HG03159 (cell line): ENCODE measurements around the gene DNER.

Experiments used
- ATAC-seq: cut with Tn5 transposase; IDR thresholded peaks from one replicate; pipeline ENCODE4 v1.9.1; 2021; ENCODE audit warnings: mild to moderate bottlenecking, moderate library complexity; ENCODE audit not compliant: unreplicated experiment

The DNER gene

GRCh38 chr2:229572507-229573271 lies 141.7 kb downstream of the DNER start:
- no peak for ATAC-seq

GRCh38 chr2:229571243-229571642 lies 143.1 kb downstream of the DNER start:
- ATAC-seq = no peak

DNA sequence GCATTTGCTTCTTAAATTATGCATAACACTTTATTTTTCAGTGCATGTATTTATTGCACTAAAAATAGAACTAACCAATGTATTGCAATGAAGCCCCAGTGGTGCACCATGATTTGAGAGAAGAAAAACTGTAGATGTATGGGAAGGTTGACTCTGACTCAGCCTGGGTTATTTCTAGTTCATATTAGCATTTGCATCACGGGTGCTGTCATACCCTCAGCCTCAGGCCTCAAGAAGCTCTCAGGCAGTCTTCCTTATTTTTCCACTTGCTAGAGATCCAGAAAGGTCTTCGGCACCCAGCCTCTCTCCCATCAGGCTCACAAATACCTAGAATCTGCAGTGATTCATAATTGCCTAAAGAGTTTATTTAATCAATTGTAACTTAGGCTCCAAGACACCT lies 148.0 kb downstream of the DNER start:
- no peak for ATAC-seq

GRCh38 chr2:229564300-229564907 lies 150.0 kb downstream of the DNER start:
- ATAC-seq = no peak

- ATAC-seq = no peak
Observed at GRCh38 chr2:229563388-229563787, 151.0 kb downstream of the DNER start.

DNA sequence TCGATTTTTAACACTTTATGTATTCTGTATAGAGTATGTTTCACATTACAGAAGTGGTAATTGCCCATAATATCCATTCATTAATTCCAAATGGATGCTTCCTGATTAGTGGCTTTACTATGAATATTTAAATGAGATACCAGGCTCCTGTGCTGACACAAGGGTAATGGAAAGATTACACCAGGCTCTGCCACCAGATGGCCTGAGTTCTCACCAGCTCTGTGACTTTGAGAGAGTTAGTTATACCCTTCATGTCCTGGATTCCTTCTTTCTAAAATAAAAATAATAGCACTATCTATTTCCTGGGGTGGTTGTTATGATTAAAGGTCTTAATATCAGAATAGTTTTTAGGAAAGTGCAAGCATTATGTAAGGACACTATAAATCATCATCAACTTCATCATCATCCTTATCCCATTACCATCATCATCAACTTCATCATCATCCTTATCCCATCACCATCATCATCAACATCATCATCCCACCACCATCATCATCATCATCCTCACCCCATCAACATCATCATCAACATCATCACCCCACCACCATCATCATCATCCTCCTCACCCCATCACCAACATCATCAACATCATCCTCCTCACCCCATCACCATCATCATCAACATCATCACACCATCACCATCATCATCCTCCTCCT lies 151.8 kb downstream of the DNER start:
- no peak for ATAC-seq

DNA sequence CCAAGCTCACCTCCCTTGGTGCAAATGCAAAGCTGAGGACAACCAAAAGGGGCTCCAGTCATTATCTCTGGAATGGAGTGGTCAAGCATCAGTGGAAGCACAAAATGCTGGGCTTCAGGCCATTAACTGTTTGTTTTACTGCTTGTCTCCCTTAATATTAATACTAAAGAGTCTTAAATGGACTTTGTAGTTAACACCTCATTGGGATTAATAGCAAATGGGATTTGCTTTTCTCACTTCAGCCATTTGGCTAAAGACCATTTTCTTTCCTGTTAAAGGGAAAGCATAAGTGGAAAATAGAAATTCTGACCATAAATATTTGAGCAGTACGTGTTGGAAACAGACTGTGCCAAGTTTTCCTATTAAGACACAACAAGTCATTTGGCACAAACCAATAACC lies 154.4 kb downstream of the DNER start:
- ATAC-seq = no peak

DNA sequence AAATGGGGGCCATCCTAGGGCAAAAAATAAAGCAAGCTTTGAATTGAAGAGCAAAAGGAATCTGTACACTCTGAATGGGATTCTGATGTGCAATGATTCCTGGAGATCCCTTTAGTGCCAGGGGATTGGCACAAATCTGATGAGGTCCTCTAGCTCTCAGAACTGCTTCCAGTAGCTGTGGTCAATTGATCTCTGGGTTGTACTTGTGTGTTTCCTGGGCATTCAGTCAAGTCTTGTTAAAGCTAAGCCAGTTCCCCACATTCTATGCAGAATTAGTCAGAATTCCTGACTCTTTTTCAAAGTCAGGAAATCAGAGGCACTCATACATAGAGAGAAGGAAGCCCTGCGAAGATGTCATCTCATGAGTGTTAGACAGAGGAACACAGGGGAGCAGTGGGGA lies 161.3 kb downstream of the DNER start:
- ATAC-seq = no peak

DNA sequence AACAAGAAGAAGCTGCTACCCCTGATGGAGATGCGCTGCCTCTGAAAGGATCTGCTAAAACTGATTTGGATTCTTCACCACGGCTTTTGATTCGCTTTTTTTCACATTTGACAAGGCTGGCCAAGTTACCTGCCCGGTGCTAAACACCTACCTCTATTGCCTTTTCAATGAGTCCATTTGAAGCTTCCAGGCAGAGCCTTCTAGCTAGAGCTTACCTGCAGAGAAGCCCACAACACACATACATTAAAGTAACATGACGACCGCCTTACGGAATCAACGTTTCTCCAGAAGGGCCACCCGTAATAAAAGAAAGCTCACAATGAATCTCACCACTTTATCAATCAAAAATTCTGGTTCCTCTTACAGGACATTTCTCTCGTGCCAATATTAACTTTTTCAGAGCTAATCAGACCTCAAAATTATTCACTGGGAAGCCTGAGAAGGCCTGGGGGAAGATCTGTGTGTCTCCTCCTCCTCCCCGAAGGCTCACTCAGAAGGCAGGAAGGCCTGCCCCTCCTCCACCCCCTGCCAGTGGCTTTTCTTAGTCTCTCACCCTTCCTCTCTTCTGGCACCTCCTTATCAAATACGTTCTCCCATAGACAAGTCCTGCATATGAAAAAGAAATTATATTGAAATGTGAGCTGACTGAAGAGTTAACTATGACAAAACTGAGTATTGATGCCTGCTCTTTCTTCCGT lies 171.0 kb downstream of the DNER start:
- no peak for ATAC-seq

GRCh38 chr2:229539628-229540027 lies 174.7 kb downstream of the DNER start:
- no peak for ATAC-seq

- no peak for ATAC-seq
Observed at GRCh38 chr2:229531594-229531993, 182.8 kb downstream of the DNER start.

DNA sequence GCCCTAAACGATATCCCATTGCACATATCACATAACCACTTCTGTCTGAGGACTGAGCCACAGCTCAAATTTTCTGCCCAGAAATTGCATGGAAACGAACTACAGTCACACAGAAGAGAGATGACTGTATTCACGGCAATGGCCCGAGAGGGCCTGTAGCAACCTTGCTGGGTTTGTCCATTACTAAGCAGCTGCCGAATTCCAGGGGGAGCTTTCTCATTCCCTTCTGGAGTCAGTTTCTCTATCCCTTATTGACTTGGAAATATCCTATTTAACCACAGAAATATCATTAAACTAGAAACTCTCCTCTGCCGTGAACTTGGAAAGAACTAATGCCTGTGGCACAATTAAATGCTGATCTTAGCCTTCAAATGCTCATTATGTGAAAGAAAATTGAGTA lies 183.9 kb downstream of the DNER start:
- ATAC-seq = no peak

GRCh38 chr2:229528846-229529245 lies 185.5 kb downstream of the DNER start:
- ATAC-seq = no peak

DNA sequence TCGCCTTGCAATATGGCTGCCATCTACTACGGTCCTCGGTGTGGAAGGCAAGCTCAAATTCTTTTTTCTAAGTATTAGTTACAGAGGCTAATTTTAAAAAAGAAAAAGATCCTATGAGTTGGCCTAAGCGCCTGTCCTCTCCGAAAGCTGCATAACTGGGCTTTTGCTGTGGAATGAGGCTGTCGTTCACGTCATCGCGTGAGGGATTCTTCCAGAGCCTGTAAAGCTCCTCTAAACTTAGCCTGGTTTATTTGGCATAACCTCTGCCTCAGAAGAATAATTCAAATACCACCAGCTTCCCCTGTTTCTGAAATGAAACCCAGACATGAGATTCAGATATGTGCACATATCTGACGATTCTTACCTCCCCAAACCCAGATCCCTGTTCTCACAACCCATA lies 187.4 kb downstream of the DNER start:
- ATAC-seq = no peak

DNA sequence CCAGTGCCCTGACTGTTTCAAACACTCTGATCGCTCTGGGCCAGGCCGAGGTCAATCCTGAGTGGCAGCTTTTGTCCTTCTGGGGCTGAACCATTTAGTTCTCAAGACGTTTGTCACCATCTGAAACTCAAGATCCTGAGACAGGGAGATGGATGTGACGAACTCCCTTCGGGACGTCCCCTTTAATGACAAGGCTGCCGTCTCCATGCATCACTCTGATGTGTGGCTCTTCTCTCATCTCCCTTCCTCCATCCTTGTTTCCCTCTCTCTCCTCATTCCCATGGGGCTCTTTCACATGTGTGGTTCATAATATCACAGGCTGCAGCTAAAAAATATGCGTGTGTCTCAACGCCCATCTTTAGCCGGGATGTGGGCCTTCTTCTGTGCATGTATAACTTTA lies 189.6 kb downstream of the DNER start:
- ATAC-seq = no peak

DNA sequence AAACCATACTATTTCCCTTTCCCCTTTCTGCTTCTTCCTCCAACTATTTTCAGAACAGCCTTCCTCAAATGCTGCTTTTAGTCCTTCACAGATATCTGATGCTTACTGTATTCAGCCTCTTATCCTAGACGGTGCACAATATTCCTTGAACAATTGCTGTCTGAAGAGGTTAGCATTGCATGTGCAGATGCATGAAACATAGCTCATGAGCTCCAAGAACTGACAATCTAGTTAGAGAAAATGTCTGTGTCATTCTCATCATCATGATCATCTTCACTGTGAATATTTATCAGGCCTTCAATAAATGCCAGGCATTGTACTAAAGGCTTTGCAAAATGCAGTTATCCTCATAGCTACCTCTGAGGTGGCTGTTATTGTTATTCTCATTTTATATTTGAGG lies 190.7 kb downstream of the DNER start:
- ATAC-seq = no peak

- ATAC-seq = no peak
Observed at GRCh38 chr2:229521576-229521975, 192.8 kb downstream of the DNER start.

GRCh38 chr2:229520691-229521096 lies 193.7 kb downstream of the DNER start:
- ATAC-seq = no peak

GRCh38 chr2:229519655-229520430 lies 194.5 kb downstream of the DNER start:
- ATAC-seq = peak; percentile 62

DNA sequence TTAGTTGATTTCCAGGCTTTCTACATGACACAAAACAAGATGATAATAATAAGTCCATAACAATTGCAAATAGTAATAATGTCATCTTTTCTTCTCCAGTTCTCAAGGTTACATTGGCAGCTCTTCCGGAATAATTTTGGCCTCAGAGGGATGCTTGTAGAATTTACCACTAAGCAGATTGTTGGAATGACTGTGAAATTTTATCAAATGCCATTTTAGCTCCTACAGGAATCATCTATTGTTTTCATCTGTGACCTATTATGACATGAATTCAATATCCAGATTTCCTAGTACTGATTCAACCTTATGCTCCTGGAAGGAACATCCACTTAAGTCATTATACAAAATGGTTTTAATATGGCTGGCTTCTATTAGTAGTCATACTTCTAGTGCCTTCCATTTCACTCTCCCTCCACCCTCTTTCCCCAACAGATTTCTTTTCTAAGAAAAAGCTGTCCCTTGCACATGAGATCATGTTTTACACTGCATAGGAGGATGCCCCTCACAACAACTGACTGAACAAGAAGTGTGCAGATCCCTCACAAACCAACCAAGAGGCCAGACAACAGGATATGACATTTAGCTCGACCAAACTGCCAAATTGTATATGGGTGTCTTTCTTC lies 200.0 kb downstream of the DNER start:
- no peak for ATAC-seq
